AG20443 (cell line): ENCODE measurements around the gene ANP32D.
"Not testable (repeated sequence)": the region's sequence is repeated elsewhere in the genome, so short reads cannot be mapped to it uniquely, and the experiment has no call there.

Experiments
- DNase-seq: peaks from one replicate; pipeline ENCODE4 v3.0.0; 2012; ENCODE audit warnings: low spot score, mixed read lengths

Gene ANP32D

GRCh38 chr12:48472259-48472658 lies at the start of gene ANP32D:
Gene ANP32D (plus strand): TSS chr12:48472559. CDS start chr12:48472665, 106 bp downstream.
- no peak for DNase-seq

DNA sequence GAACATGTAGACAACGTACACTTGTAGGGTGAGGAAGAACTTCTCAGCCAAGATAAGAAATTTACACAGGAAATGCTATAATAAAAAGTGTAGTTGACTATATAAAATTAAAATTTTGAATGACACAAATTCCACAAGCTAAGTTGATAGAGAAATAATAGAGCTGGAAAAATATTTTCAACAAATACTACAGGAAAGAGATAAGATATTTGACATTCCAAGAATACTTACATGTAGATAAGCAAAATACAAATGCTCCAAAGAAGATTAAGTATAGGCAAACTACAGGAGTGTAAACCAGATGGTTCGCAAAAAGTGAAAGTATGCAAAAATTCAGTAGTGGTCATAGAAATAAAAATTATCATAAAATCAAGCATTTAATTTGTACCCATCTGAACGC lies 49.2 kb upstream of the ANP32D start:
- DNase-seq, result no peak

DNA sequence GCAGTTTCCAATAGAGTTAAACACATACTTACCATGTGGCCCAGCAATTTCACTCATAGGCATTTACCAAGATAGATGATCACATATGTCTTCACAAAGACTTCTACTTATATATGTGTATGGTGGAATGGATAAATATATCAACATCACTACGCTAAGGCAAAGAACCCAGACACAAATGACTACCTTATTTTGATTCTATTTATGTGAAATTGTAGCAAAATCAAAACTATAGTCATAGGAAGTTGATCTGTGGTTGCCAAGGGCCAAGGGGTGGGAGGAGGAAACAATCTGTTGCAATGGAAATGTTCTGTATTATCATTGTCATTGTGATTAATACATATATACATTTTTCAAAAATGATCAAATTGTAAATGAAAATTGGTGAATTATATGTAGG lies 47.7 kb upstream of the ANP32D start:
- no peak for DNase-seq

- DNase-seq, result not testable (repeated sequence)
These were observed 38.3 kb upstream of the ANP32D start for GRCh38 chr12:48434016-48434415.

GRCh38 chr12:48441069-48441468 lies 31.3 kb upstream of the ANP32D start:
- no peak for DNase-seq

DNA sequence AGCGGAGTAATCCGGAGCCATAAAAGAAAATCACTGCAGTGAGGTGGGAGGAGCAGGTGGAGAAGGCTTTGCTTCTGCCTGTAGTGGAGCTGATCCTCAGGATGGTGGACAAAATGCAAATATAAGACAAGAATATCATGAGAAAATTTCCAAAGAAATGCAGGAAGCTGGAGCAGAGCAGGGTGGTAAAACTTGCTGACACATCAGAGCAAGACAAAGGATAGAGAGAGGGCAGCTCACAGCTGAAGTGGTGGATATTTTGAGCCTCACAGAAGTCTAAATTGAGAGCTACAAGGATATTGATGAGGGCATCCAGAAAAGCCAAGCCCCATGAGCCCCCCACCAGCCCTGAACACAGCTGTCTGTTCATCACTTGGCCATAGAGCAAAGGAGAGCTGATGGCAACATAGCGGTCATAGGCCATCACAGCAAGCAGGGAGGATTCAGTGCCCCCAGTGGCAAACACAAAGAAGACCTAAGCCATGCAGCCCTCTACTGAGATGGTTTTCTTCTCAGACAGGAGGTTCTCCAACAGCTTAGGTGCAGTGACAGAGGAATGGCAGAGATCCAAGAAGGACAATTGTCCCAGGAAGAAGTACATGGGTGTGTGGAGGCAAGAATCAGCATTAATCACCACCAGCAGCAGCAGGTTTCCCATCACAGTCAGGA lies 30.0 kb upstream of the ANP32D start:
- DNase-seq, result no peak

DNA sequence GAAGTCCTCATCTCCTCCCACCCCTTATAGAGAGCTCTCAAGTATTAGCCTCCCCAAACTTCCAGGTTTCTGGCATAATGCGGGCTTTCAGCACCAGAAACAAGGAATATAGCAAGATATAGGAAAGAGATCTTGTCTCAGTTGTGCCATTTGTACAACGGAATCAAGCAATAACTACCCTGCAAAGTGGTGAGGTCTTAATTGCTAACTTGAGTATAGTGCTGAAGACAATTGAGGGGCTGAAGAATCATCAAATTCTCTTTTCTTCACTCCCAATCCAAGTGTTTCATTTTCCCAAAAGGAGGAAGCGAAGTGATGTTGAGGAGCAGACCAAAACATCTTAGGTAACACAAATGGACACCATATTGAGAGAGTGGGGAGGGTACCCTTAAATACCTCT lies 26.8 kb upstream of the ANP32D start:
- DNase-seq, result no peak

- no peak for DNase-seq
These were observed 26.1 kb upstream of the ANP32D start for GRCh38 chr12:48446161-48446776.

DNA sequence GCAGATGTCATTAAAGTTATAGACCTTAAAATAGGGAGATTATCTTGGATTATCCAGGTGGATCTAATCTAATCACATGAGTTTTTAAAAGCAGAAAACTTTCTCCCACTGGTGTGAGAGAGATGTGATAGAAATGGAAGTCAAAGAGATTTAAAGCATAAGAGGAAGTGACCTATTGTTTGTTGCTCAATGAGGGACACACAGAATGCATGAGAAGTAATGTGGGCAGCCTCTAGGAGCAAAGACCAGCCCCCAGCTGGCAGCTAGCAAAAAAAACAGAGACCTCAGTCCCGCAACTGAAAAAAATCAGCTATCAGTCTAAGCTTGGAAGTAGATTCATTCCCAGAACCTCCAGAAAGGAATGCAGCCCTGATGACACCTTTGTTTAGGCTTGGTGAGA lies 24.6 kb upstream of the ANP32D start:
- DNase-seq, result no peak

GRCh38 chr12:48451372-48451771 lies 21.0 kb upstream of the ANP32D start:
- DNase-seq, result no peak

DNA sequence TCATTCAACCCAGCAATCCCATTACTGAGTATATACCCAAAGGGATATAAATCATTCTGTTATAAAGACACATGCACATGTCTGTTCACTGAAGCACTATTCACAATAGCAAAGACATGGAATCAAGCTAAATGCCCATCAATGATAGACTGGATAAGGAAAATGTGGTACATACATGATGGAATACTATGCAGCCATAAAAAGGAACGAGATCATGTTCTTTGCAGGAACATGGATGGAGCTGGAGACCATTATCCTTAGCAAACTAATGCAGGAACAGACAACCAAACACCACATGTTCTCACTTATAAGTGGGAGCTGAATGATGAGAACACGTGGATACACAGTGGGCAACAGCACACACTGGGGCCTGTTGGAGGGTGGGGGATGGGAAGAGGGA lies 19.4 kb upstream of the ANP32D start:
- DNase-seq, result not testable (repeated sequence)

DNA sequence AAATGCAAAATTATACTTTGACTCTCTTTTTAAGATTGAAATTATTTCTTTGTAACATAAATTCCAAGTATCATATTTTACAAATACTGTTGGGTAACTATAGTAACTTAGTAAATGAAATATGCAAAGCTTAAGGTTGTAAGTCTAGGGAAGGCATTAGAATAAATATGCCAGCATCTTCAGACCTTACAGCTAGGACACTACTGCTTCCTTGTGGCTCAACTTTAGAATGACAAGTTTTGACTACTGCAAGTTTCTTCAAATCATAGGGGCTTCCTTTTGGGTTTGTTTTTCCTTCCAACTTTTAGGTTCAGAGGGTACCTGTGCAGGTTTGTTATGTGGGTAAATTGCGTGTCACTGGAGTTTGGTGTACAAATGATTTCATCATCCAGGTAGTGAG lies 17.7 kb upstream of the ANP32D start:
- DNase-seq, result peak; percentile 37

DNA sequence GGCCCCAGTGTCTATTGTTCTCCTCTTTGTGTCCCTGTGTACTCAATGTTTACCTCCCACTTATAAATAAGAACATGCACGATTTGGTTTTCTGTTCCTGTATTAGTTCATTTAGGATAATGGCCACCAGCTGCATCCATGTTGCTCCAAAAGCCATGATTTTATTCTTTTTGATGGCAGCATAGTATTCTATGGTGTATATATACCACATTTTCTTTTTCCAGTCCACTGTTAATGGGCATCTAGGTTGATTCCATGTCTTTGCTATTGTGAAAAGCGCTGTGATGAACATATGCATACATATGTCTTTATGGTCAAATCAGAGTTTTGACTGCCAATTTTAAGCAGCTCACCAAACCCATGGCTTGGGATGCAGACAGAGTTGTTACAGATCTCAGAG lies 17.2 kb upstream of the ANP32D start:
- no peak for DNase-seq

GRCh38 chr12:48459259-48459658 lies 13.1 kb upstream of the ANP32D start:
- DNase-seq, result no peak

GRCh38 chr12:48469027-48469426 lies 3.3 kb upstream of the ANP32D start:
- not testable (repeated sequence) for DNase-seq

- DNase-seq, result no peak
These were observed 702 bp downstream of the ANP32D start for GRCh38 chr12:48473061-48473460.

DNA sequence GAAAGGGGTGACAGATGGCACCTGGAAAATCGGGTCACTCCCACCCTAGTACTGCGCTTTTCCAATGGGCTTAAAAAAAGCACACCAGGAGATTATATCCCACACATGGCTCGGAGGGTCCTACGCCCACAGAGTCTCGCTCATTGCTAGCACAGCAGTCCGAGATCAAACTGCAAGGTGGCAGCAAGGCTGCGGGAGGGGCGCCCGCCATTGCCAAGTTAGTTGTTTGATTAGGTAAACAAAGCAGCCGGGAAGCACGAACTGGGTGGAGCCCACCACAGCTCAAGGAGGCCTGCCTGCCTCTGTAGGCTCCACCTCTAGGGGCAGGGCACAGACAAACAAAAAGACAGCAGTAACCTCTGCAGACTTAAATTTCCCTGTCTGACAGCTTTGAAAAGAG lies 2.1 kb downstream of the ANP32D start:
- not testable (repeated sequence) for DNase-seq

DNA sequence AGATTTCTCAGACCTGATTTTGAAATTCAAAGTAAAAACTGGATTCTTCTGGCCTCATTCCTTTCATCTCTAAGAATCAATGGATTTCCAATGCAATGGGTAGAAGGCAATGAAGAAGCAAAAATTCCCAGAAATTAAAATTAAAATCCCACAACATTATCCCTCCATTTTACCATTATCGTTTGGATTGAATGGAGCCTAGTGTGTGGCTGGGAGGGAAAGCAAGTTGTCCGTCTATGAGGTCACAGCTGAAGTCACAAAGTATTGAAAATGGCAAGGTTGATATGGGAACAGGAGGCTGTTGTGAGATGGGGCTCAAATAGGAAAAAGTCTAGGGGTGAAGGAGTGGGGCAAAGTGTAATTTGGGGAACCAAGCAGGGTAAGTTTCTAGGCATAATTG lies 9.8 kb downstream of the ANP32D start, which contains the start of gene C12orf54:
Gene C12orf54, plus strand, starts transcription at position 301 of the 400 bp plus-strand sequence. CDS start 799 bp downstream, outside the sequence.
- no peak for DNase-seq

DNA sequence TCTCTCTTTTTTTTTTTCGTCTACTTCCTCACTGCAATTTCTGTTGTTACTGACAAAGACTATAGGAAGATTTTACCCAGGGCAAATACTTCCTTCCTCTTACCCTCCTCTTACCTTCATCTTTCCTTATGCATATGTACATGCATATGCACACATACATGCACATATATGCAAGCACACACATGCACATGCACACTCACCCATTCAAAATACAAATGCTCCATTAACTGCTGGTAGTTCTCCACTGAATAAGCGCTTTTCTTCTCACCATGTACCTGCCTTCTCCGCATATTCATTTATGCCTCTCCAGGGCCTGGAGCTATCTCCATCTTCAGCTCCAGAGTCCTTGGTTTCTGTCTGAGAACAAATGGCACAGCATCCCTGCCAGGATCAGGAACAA lies 10.6 kb downstream of the ANP32D start:
- DNase-seq, result no peak

GRCh38 chr12:48486261-48486660 lies 13.9 kb downstream of the ANP32D start:
- no peak for DNase-seq

DNA sequence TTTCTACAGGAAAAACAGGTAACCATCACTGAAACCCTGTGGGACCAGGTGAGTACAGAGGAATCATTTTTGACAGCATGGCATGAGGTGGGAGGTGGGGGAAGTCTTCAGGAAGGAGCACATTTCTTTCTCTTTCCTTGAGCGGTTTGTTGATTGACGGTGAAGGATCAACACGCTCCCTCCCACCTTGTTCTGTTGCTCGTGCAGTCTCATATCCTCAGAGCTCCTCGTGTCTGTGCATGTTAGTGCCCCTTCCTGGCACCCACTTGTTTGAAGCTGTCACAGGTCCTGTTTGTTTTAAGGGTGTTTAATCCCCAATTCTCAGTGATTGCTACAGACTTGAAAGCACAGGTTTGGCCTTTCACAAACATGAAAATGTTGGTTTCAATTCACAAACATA lies 14.3 kb downstream of the ANP32D start:
- no peak for DNase-seq

DNA sequence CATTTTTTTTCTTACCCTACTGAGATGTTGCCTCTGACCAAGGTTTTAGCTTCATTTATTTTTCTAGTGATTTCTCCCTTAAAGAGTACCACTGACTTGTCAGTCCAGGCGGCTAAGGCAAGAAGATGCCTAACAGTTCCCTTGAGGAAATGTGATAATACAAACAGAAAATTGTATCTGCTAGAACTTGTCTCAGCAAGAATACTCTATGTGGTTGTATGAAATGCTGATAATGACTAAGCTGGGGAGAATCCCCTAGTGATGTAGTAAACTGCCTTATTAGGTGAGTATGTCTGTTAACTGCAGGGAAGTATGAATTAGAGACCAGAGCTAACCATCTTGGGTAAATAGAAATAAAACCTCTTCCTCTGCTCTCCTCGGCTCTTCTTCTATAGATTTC lies 16.7 kb downstream of the ANP32D start:
- no peak for DNase-seq

DNA sequence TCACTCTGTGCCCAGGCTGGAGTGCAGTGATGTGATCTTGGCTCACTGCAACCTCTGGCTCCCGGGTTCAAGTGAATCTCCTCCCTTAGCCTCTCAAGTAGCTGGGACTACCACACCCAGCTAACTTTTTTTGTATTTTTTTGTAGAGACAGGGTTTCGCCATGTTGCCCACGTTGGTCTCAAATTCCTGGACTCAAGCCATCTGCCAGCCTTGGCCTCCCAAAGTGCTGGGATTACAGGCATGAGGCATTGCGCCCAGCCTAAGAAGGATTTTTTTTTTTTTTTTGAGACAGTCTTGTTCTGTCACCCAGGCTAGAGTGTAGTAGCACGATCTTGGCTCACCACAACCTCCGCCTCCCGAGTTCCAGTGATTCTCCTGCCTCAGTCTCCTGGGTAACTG lies 17.1 kb downstream of the ANP32D start:
- DNase-seq, result not testable (repeated sequence)

DNA sequence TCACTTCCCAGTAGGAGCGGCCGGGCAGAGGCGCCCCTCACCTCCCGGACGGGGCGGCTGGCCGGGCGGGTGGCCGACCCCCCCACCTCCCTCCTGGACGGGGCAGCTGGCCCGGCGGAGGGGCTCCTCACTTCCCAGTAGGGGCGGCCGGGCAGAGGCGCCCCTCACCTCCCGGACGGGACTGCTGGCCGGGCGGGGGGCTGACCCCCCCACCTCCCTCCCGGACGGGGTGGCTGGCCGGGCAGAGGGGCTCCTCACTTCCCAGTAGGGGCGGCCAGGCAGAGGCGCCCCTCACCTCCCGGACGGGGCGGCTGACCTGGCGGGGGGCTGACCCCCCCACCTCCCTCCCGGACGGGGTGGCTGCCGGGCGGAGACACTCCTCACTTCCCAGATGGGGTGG lies 27.9 kb downstream of the ANP32D start:
- not testable (repeated sequence) for DNase-seq
